ENCODE measurements around the gene DMXL1. TPM values are rescaled to one million over a fixed set of nuclear protein-coding genes. Genes with fewer than 3 reads are reported as not detected.

DMXL1 gene
- total and polyA plus RNA-seq, 2 experiments from 2014 or later = 28.4 to 41.7 TPM

- peak; percentile 74 for ATAC-seq
- Histone ChIP-seq H2AFZ (no peak overlapping the region), H3K27ac (ENCODE audit: low read depth) (no peak overlapping the region), H3F3A (replicated peaks; ENCODE audit: low read depth) (no peaks in the 10 kb centered on the region), H3K4me1 (ENCODE audit: insufficient read depth) (no peaks in the 10 kb centered on the region), H4K20me1 (replicated peaks; ENCODE audit: insufficient read depth) (no peaks in the 10 kb centered on the region; the same call in 1 of the 2 replicates), H3K27me3 (ENCODE audit: insufficient read depth) (no peaks in the 10 kb centered on the region), H3K36me3 (ENCODE audit: insufficient read depth) (peaks cover 3% of the 10 kb centered on the region; the same call in 1 of the 2 replicates), H3K4me2 (no peak overlapping the region), H3K4me3 (no peak overlapping the region), H3K79me2 (replicated peaks; ENCODE audit: insufficient read depth) (no peaks in the 10 kb centered on the region; the same call in 1 of the 2 replicates), H3K9me2 (ENCODE audit: insufficient read depth) (no peaks in the 10 kb centered on the region)
- Mint-ChIP-seq H3K4me1 (no peaks in the 10 kb centered on the region), H3K4me3 (no peak overlapping the region), H3K27me3 (ENCODE audit: insufficient read depth, low read depth, poor library complexity) (no peaks in the 10 kb centered on the region), H3K36me3 (ENCODE audit: low read depth) (peaks cover 44% of the 10 kb centered on the region), H3K27ac (peak overlapping the region; percentile 12), H3K9me3 (no peaks in the 10 kb centered on the region)
- peak; percentile 18 for DNase-seq (ENCODE audit: low spot score)
- TF ChIP-seq CREB1 (CRISPR knock-in tag; IDR thresholded peaks at IDR 0.05; ENCODE audit: low read depth) (no peak), ZNF331 (CRISPR knock-in tag; IDR thresholded peaks at IDR 0.05; ENCODE audit: low read depth) (no peak), NANOG (IDR thresholded peaks at IDR 0.05; ENCODE audit: borderline replicate concordance) (no peak), POLR2AphosphoS5 (IDR thresholded peaks at IDR 0.05; ENCODE audit: low read depth) (no peak), STAT1 (IDR thresholded peaks at IDR 0.05; ENCODE audit: unreplicated experiment) (no peak), EZH2 (IDR thresholded peaks at IDR 0.05; ENCODE audit: low read depth, unreplicated experiment) (no peak), ETS1 (IDR thresholded peaks at IDR 0.05) (no peak), ZNF462 (CRISPR knock-in tag; IDR thresholded peaks at IDR 0.05) (no peak), ZNF114 (CRISPR knock-in tag; IDR thresholded peaks at IDR 0.05) (no peak), CTCF (conservative IDR thresholded peaks at IDR 0.05; ENCODE audit: low read depth in 2 of 2) (no peak), EZH2phosphoT487 (IDR thresholded peaks at IDR 0.05; ENCODE audit: unreplicated experiment) (no peak), JUNB (IDR thresholded peaks at IDR 0.05; ENCODE audit: unreplicated experiment) (no peak), REST (IDR thresholded peaks at IDR 0.05; ENCODE audit: unreplicated experiment) (no peak)
Measured at GRCh38 chr5:119105971-119106370, 35.1 kb downstream of the DMXL1 start.
